Common myeloid progenitor, CD34-positive (primary cell): ENCODE data around the gene ACVR1.
A peak's percentile ranks its signal among the peaks of the same experiment; 100 is the strongest.

ENCODE experiments used
- CTCF ChIA-PET: fragments of 350-600 bp; sonication (Branson Sonifier 250); formaldehyde crosslinking; loops from one replicate; lab custom pipeline; 2021; ENCODE audit warnings: antibody characterized with exemption; lab: Charles Lee
- POLR2A ChIA-PET: fragments of 350-600 bp; sonication (Branson Sonifier 250); formaldehyde crosslinking; loops from one replicate; lab custom pipeline; 2021; ENCODE audit warnings: antibody characterized with exemption; lab: Charles Lee
- DNase-seq, 3 donors: peaks; one replicate each; pipeline versions ENCODE4 v3.0.0 to v3.0.0-alpha.2; 2013
- H3K27ac ChIP-seq, 2 experiments: 1 replicate in 1 of 2; 2 replicates in 1 of 2; pipeline ENCODE4 v1.7.0; 2013; ENCODE audit warnings: inconsistent platforms in 2 of 2, low read length in 2 of 2, mild to moderate bottlenecking in 2 of 2, low read depth in 1 of 2, moderate library complexity in 1 of 2; ENCODE audit not compliant: severe bottlenecking in 2 of 2, insufficient read depth in 1 of 2, poor library complexity in 1 of 2
- H3K27me3 ChIP-seq, 5 experiments: replicated peaks in 2 of 5; 1 replicate in 3 of 5; 2 replicates in 2 of 5; pipeline versions ENCODE4 v1.6.1 to v1.7.0; 2013; ENCODE audit warnings: low read length in 4 of 5, mild to moderate bottlenecking in 2 of 5, moderate library complexity in 2 of 5, inconsistent platforms in 1 of 5; ENCODE audit not compliant: insufficient read depth in 5 of 5, control insufficient read depth in 4 of 5
- H3K36me3 ChIP-seq, 4 experiments: 1 replicate in 2 of 4; 2 replicates in 2 of 4; pipeline versions ENCODE4 v1.6.1 to v1.7.0; 2013; ENCODE audit warnings: low read length in 3 of 4, control low read depth in 1 of 4, mild to moderate bottlenecking in 1 of 4; ENCODE audit not compliant: control insufficient read depth in 4 of 4, insufficient read depth in 4 of 4
- H3K4me1 ChIP-seq, 4 experiments: 1 replicate in 3 of 4; 2 replicates in 1 of 4; pipeline versions ENCODE4 v1.6.1 to v1.7.1; 2013; ENCODE audit warnings: low read length in 3 of 4, mild to moderate bottlenecking in 3 of 4, control low read depth in 1 of 4, inconsistent platforms in 1 of 4, moderate library complexity in 1 of 4; ENCODE audit not compliant: control insufficient read depth in 4 of 4, insufficient read depth in 4 of 4; ENCODE audit errors: control extremely low read depth in 1 of 4
- H3K4me3 ChIP-seq, 7 experiments: 1 replicate in 4 of 7; 2 replicates in 3 of 7; pipeline versions ENCODE4 v1.5.1 to v1.7.0; 2013; ENCODE audit warnings: mild to moderate bottlenecking in 7 of 7, low read length in 6 of 7, moderate library complexity in 6 of 7, inconsistent platforms in 2 of 7, low read depth in 2 of 7, control low read depth in 1 of 7; ENCODE audit not compliant: insufficient read depth in 4 of 7, control insufficient read depth in 1 of 7; ENCODE audit errors: extremely low read depth in 1 of 7
- H3K9me3 ChIP-seq, 5 experiments: 1 replicate in 4 of 5; 2 replicates in 1 of 5; pipeline versions ENCODE4 v1.6.1 to v1.7.1; 2013; ENCODE audit warnings: low read length in 4 of 5, mild to moderate bottlenecking in 2 of 5, inconsistent platforms in 1 of 5, low read depth in 1 of 5, moderate library complexity in 1 of 5; ENCODE audit not compliant: control insufficient read depth in 4 of 5, insufficient read depth in 2 of 5; ENCODE audit errors: control extremely low read depth in 1 of 5
- WGBS: methylation state at CpG from one replicate; pipeline ENCODE4 v1.1.5; 2013; ENCODE audit not compliant: insufficient coverage; 5-methylcytosine and 5-hydroxymethylcytosine counted together

ACVR1 gene

GRCh38 chr2:157880927-157881326 is 4.8 kb upstream of the ACVR1 start:
- WGBS, result 100% methylated on average over 1 of the region's 3 CpGs
- Histone ChIP-seq H3K4me3 (no peak overlapping the region), H3K4me1 (peaks cover 2 to 7% (median 4%) of the 10 kb centered on the region in 4 experiments), H3K36me3 (no peaks in the 10 kb centered on the region), H3K27me3 (no peaks in the 10 kb centered on the region), H3K9me3 (no peaks in the 10 kb centered on the region), H3K27ac (no peak overlapping the region)
- ChIA-PET CTCF (no interaction called here), POLR2A (no interaction called here)
- no peak for DNase-seq

GRCh38 chr2:157877761-157878400 is 1.8 kb upstream of the ACVR1 start:
- H3K4me3 ChIP-seq, result no peak overlapping the region
- peaks cover 2 to 19% (median 15%) of the 10 kb centered on the region in 4 experiments for H3K4me1 ChIP-seq

GRCh38 chr2:157876786-157877138 is 632 bp upstream of the ACVR1 start:
- H3K4me3 ChIP-seq, result peak overlapping the region; percentile 28 to 90 (median 79)
- CTCF ChIA-PET, result interaction anchor here (0.8 to 2.7 kb wide), 12 partner anchors 11 to 132 kb away, joined by 3 to 7 read pairs (median 3); no protein-coding TSS in a partner anchor
- H3K27me3 ChIP-seq, result no peaks in the 10 kb centered on the region
- peaks cover 2 to 19% (median 15%) of the 10 kb centered on the region in 4 experiments for H3K4me1 ChIP-seq
- POLR2A ChIA-PET, result interaction anchor here (0.6 to 1.0 kb wide), 2 partner anchors 46 to 49 kb away, joined by 3 read pairs; no protein-coding TSS in a partner anchor
- no peaks in the 10 kb centered on the region for H3K36me3 ChIP-seq
- no peaks in the 10 kb centered on the region for H3K9me3 ChIP-seq
- DNase-seq, result peak in 2 of 3 donors; percentile 58 to 67
- WGBS, result 6% methylated on average over 12 of the region's 12 CpGs
- peak overlapping the region in 1 of 2 experiments; percentile 75 for H3K27ac ChIP-seq

More at GRCh38 chr2:157877761-157878400, 1.8 kb upstream of the ACVR1 start:
- Histone ChIP-seq H3K27me3 (no peaks in the 10 kb centered on the region), H3K27ac (no peak overlapping the region), H3K36me3 (no peaks in the 10 kb centered on the region), H3K9me3 (no peaks in the 10 kb centered on the region)
- no peak for DNase-seq
- ChIA-PET CTCF (interaction anchor here (1.3 to 2.7 kb wide), 3 partner anchors 14 to 130 kb away, joined by 3 to 7 read pairs (median 3); no protein-coding TSS in a partner anchor), POLR2A (no interaction called here)
- WGBS, result 100% methylated on average over 1 of the region's 3 CpGs

- no peaks in the 10 kb centered on the region for H3K27me3 ChIP-seq
- H3K4me1 ChIP-seq, result peaks cover 2 to 19% (median 15%) of the 10 kb centered on the region in 4 experiments
- peak overlapping the region; percentile 54 to 90 (median 79) for H3K4me3 ChIP-seq
- H3K36me3 ChIP-seq, result no peaks in the 10 kb centered on the region
- peak overlapping the region in 1 of 2 experiments; percentile 81 for H3K27ac ChIP-seq
- ChIA-PET CTCF (interaction anchor here (0.9 to 2.7 kb wide), 8 partner anchors 15 to 136 kb away, joined by 3 to 7 read pairs (median 4); no protein-coding TSS in a partner anchor), POLR2A (interaction anchor here (1.0 kb wide), 1 partner anchor 48 kb away, joined by 3 read pairs; no protein-coding TSS in a partner anchor)
- no peaks in the 10 kb centered on the region for H3K9me3 ChIP-seq
- WGBS, result 0% methylated on average over 28 of the region's 53 CpGs
- peak; percentile 27 to 75 (median 54) for DNase-seq
These were observed 477 bp downstream of the ACVR1 start for GRCh38 chr2:157875641-157876065.

- Histone ChIP-seq H3K27ac (peak overlapping the region in 1 of 2 experiments; percentile 81), H3K36me3 (no peaks in the 10 kb centered on the region), H3K4me1 (peaks cover 2 to 19% (median 15%) of the 10 kb centered on the region in 4 experiments), H3K4me3 (peak overlapping the region; percentile 54 to 90 (median 79)), H3K9me3 (no peaks in the 10 kb centered on the region), H3K27me3 (no peaks in the 10 kb centered on the region)
- ChIA-PET CTCF (interaction anchor here (0.8 to 2.7 kb wide), 4 partner anchors 17 to 136 kb away, joined by 3 to 7 read pairs (median 6); no protein-coding TSS in a partner anchor), POLR2A (no interaction called here)
- 0% methylated on average over 10 of the region's 21 CpGs for WGBS
- DNase-seq, result peak; percentile 17 to 62 (median 52)
These were observed 1.0 kb downstream of the ACVR1 start for GRCh38 chr2:157874997-157875640.

GRCh38 chr2:157874348-157874747 is 1.8 kb downstream of the ACVR1 start:
- POLR2A ChIA-PET, result no interaction called here
- H3K27me3 ChIP-seq, result no peaks in the 10 kb centered on the region
- H3K9me3 ChIP-seq, result no peaks in the 10 kb centered on the region
- H3K36me3 ChIP-seq, result no peaks in the 10 kb centered on the region
- 100% methylated on average over 3 of the region's 4 CpGs for WGBS
- CTCF ChIA-PET, result interaction anchor here (1.3 to 2.7 kb wide), 2 partner anchors 10 to 137 kb away, joined by 3 to 7 read pairs; no protein-coding TSS in a partner anchor
- peak overlapping the region in 3 of 7 experiments; percentile 79 to 90 (median 82) for H3K4me3 ChIP-seq
- peaks cover 2 to 19% (median 15%) of the 10 kb centered on the region in 4 experiments for H3K4me1 ChIP-seq
- no peak overlapping the region for H3K27ac ChIP-seq
- DNase-seq, result no peak
